Measurements from ENCODE around the gene MARVELD1.

MARVELD1 gene

GRCh38 chr10:97736902-97737769 lies 23.6 kb downstream of the MARVELD1 start, which contains the start of gene ZFYVE27:
Gene ZFYVE27, plus strand, starts transcription at chr10:97737128. Its CDS starts 1,350 bp downstream, at chr10:97738478.
- peak within 1 kb of the TSS; percentile 77 for H3K4me3 ChIP-seq (ENCODE audit: low read length)
- no peaks in the 10 kb centered on the region for H3K36me3 ChIP-seq (ENCODE audit: control insufficient read depth, insufficient read depth, low read length)
- H2AK5ac ChIP-seq (ENCODE audit: low read length) = no peak within 1 kb of the TSS
- no peak within 1 kb of the TSS for H3K4ac ChIP-seq (ENCODE audit: low read depth, low read length)
- H3K27ac ChIP-seq (ENCODE audit: low read depth, low read length) = no peak within 1 kb of the TSS
- peak within 1 kb of the TSS; percentile 17 for H4K5ac ChIP-seq (ENCODE audit: low read length)
- H3K18ac ChIP-seq (ENCODE audit: low read length) = no peak within 1 kb of the TSS
- H3K79me2 ChIP-seq (ENCODE audit: control insufficient read depth, insufficient read depth, low read length) = peaks cover 12% of the 10 kb centered on the region
- peak within 1 kb of the TSS; percentile 87 for H3K9ac ChIP-seq (ENCODE audit: low read length)
- peak within 1 kb of the TSS; percentile 95 for H3K56ac ChIP-seq (ENCODE audit: low read length)
- no peaks in the 10 kb centered on the region for H3K27me3 ChIP-seq (ENCODE audit: insufficient read depth, low read length, poor library complexity)
- H2BK15ac ChIP-seq (replicated peaks; ENCODE audit: low read depth) = no peak within 1 kb of the TSS
- peak; percentile 97 for DNase-seq
- peak within 1 kb of the TSS; percentile 70 for H3K4me2 ChIP-seq (ENCODE audit: low read length)
- H3K79me1 ChIP-seq (ENCODE audit: low read length) = peaks cover 16% of the 10 kb centered on the region
- no CpG with 5 or more reads among the region's 72 CpGs for WGBS (ENCODE audit: extremely low coverage, insufficient coverage, low lambda C conversion rate)
- no peak within 1 kb of the TSS for H4K8ac ChIP-seq (ENCODE audit: low read depth, low read length)
- H2BK120ac ChIP-seq (ENCODE audit: low read depth, low read length) = no peak within 1 kb of the TSS
- H3K4me1 ChIP-seq (ENCODE audit: control insufficient read depth, low read depth, low read length) = peaks cover 2% of the 10 kb centered on the region
- peak within 1 kb of the TSS; percentile 51 for H3K23ac ChIP-seq (ENCODE audit: low read length)
- no peak within 1 kb of the TSS for H2BK5ac ChIP-seq (ENCODE audit: low read length)

- peak overlapping the region; percentile 95 for H3K56ac ChIP-seq (ENCODE audit: low read length)
- WGBS (ENCODE audit: extremely low coverage, insufficient coverage, low lambda C conversion rate) = no CpG with 5 or more reads among the region's 14 CpGs
- no peak overlapping the region for H3K27ac ChIP-seq (ENCODE audit: low read depth, low read length)
- no peak overlapping the region for H3K23ac ChIP-seq (ENCODE audit: low read length)
- no peak overlapping the region for H4K8ac ChIP-seq (ENCODE audit: low read depth, low read length)
- H2BK5ac ChIP-seq (ENCODE audit: low read length) = no peak overlapping the region
- H3K18ac ChIP-seq (ENCODE audit: low read length) = no peak overlapping the region
- H3K36me3 ChIP-seq (ENCODE audit: control insufficient read depth, insufficient read depth, low read length) = no peaks in the 10 kb centered on the region
- peak overlapping the region; percentile 70 for H3K4me2 ChIP-seq (ENCODE audit: low read length)
- peak overlapping the region; percentile 77 for H3K4me3 ChIP-seq (ENCODE audit: low read length)
- H3K9ac ChIP-seq (ENCODE audit: low read length) = peak overlapping the region; percentile 87
- no peak overlapping the region for H2BK15ac ChIP-seq (replicated peaks; ENCODE audit: low read depth)
- H3K79me2 ChIP-seq (ENCODE audit: control insufficient read depth, insufficient read depth, low read length) = peaks cover 13% of the 10 kb centered on the region
- H3K4ac ChIP-seq (ENCODE audit: low read depth, low read length) = no peak overlapping the region
- H2AK5ac ChIP-seq (ENCODE audit: low read length) = no peak overlapping the region
- H3K27me3 ChIP-seq (ENCODE audit: insufficient read depth, low read length, poor library complexity) = no peaks in the 10 kb centered on the region
- H4K5ac ChIP-seq (ENCODE audit: low read length) = no peak overlapping the region
- no peak overlapping the region for H2BK120ac ChIP-seq (ENCODE audit: low read depth, low read length)
- H3K4me1 ChIP-seq (ENCODE audit: control insufficient read depth, low read depth, low read length) = peaks cover 2% of the 10 kb centered on the region
- no peak for DNase-seq
- peaks cover 18% of the 10 kb centered on the region for H3K79me1 ChIP-seq (ENCODE audit: low read length)
Measured at GRCh38 chr10:97737770-97738265, 24.3 kb downstream of the MARVELD1 start.

GRCh38 chr10:97738616-97739015 lies 25.1 kb downstream of the MARVELD1 start:
- WGBS (ENCODE audit: extremely low coverage, insufficient coverage, low lambda C conversion rate) = no CpG with 5 or more reads among the region's 4 CpGs
- Histone ChIP-seq H3K18ac (ENCODE audit: low read length) (no peak overlapping the region), H3K56ac (ENCODE audit: low read length) (no peak overlapping the region), H3K4ac (ENCODE audit: low read depth, low read length) (no peak overlapping the region), H3K4me3 (ENCODE audit: low read length) (no peak overlapping the region), H3K36me3 (ENCODE audit: control insufficient read depth, insufficient read depth, low read length) (peaks cover 2% of the 10 kb centered on the region), H3K23ac (ENCODE audit: low read length) (no peak overlapping the region), H3K4me2 (ENCODE audit: low read length) (no peak overlapping the region), H2BK5ac (ENCODE audit: low read length) (no peak overlapping the region), H4K8ac (ENCODE audit: low read depth, low read length) (no peak overlapping the region), H4K5ac (ENCODE audit: low read length) (no peak overlapping the region), H2AK5ac (ENCODE audit: low read length) (no peak overlapping the region), H3K79me1 (ENCODE audit: low read length) (peaks cover 26% of the 10 kb centered on the region), H3K79me2 (ENCODE audit: control insufficient read depth, insufficient read depth, low read length) (peaks cover 13% of the 10 kb centered on the region), H3K27ac (ENCODE audit: low read depth, low read length) (no peak overlapping the region), H3K4me1 (ENCODE audit: control insufficient read depth, low read depth, low read length) (peaks cover 2% of the 10 kb centered on the region), H2BK15ac (replicated peaks; ENCODE audit: low read depth) (no peak overlapping the region), H3K9ac (ENCODE audit: low read length) (peak overlapping the region; percentile 22), H3K27me3 (ENCODE audit: insufficient read depth, low read length, poor library complexity) (no peaks in the 10 kb centered on the region), H2BK120ac (ENCODE audit: low read depth, low read length) (no peak overlapping the region)
- DNase-seq = no peak

DNA sequence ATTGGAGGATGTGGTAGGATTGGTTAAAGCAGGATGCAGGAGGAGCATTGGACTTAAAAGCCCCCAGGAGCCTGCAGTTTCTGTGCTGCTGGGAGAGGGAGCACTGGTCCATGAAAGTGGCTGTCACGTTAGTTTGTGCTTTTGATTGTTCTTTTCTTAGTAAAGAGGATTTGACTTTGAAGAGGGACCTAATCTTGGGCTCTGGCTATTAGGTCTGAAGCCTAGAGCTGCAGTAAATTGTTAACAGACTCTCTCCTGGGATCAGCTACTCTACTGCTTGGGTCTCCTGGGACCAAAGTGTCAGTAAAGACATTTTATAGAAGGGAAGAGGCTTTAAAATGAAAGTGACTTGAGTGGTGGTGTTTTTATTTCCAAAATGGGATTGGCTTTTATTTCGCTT lies 27.1 kb downstream of the MARVELD1 start:
- H3K4me1 ChIP-seq (ENCODE audit: control insufficient read depth, low read depth, low read length) = peaks cover 2% of the 10 kb centered on the region
- peaks cover 26% of the 10 kb centered on the region for H3K79me1 ChIP-seq (ENCODE audit: low read length)
- H2AK5ac ChIP-seq (ENCODE audit: low read length) = no peak overlapping the region
- no peak overlapping the region for H3K18ac ChIP-seq (ENCODE audit: low read length)
- H3K23ac ChIP-seq (ENCODE audit: low read length) = no peak overlapping the region
- H3K4ac ChIP-seq (ENCODE audit: low read depth, low read length) = no peak overlapping the region
- no peaks in the 10 kb centered on the region for H3K27me3 ChIP-seq (ENCODE audit: insufficient read depth, low read length, poor library complexity)
- no peak overlapping the region for H4K8ac ChIP-seq (ENCODE audit: low read depth, low read length)
- H3K27ac ChIP-seq (ENCODE audit: low read depth, low read length) = no peak overlapping the region
- no peak overlapping the region for H4K5ac ChIP-seq (ENCODE audit: low read length)
- H3K56ac ChIP-seq (ENCODE audit: low read length) = no peak overlapping the region
- DNase-seq = no peak
- no peak overlapping the region for H3K4me3 ChIP-seq (ENCODE audit: low read length)
- WGBS (ENCODE audit: extremely low coverage, insufficient coverage, low lambda C conversion rate) = no CpG with 5 or more reads among the region's 2 CpGs
- H2BK15ac ChIP-seq (replicated peaks; ENCODE audit: low read depth) = no peak overlapping the region
- H3K4me2 ChIP-seq (ENCODE audit: low read length) = no peak overlapping the region
- H3K36me3 ChIP-seq (ENCODE audit: control insufficient read depth, insufficient read depth, low read length) = peaks cover 4% of the 10 kb centered on the region
- H2BK120ac ChIP-seq (ENCODE audit: low read depth, low read length) = no peak overlapping the region
- no peak overlapping the region for H2BK5ac ChIP-seq (ENCODE audit: low read length)
- H3K9ac ChIP-seq (ENCODE audit: low read length) = no peak overlapping the region
- peaks cover 13% of the 10 kb centered on the region for H3K79me2 ChIP-seq (ENCODE audit: control insufficient read depth, insufficient read depth, low read length)

DNA sequence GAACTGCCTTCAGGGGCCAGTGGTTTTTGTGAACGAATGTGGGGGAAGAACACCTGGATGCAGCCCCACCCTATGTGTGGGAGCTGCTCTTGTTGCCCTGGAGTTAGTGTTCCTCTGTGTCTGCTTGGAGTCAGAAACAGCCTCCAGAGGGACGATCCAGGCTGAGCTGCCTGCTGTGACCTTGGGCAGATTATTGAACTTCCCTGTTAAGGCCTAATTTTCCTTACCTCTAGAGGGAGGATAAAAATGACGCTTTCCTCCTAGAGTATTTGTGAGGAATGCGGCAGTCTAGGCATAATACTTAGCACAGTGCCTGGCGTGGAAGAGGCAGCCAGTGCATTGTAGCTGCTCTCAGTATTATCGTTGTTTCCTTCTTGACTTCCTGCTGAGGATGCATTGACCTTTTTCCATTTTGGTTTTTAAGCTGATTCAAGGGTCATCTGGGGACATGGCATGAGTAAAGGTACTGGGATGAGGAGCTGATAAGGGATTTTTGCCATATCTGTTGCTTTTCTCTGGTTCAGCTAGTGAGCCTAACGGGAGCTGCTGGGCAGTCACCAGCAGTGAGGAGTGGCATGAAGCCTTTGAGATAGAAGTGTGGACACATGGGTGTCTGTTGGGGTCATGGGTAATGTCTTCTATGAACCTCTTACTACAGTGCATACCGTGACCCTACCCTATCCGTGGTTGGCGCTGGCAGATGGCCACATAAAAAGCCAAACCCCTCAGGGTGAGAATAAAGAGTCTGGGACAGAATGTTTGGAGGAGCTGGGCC lies 29.8 kb downstream of the MARVELD1 start:
- Histone ChIP-seq H4K8ac (ENCODE audit: low read depth, low read length) (no peak overlapping the region), H3K36me3 (ENCODE audit: control insufficient read depth, insufficient read depth, low read length) (peaks cover 8% of the 10 kb centered on the region), H2BK5ac (ENCODE audit: low read length) (no peak overlapping the region), H3K56ac (ENCODE audit: low read length) (no peak overlapping the region), H2BK120ac (ENCODE audit: low read depth, low read length) (no peak overlapping the region), H2BK15ac (replicated peaks; ENCODE audit: low read depth) (no peak overlapping the region), H3K27me3 (ENCODE audit: insufficient read depth, low read length, poor library complexity) (no peaks in the 10 kb centered on the region), H3K4me1 (ENCODE audit: control insufficient read depth, low read depth, low read length) (no peaks in the 10 kb centered on the region), H3K79me1 (ENCODE audit: low read length) (peaks cover 22% of the 10 kb centered on the region), H3K4me2 (ENCODE audit: low read length) (no peak overlapping the region), H4K5ac (ENCODE audit: low read length) (no peak overlapping the region), H2AK5ac (ENCODE audit: low read length) (no peak overlapping the region), H3K4ac (ENCODE audit: low read depth, low read length) (no peak overlapping the region), H3K18ac (ENCODE audit: low read length) (no peak overlapping the region), H3K79me2 (ENCODE audit: control insufficient read depth, insufficient read depth, low read length) (peaks cover 5% of the 10 kb centered on the region), H3K27ac (ENCODE audit: low read depth, low read length) (no peak overlapping the region), H3K23ac (ENCODE audit: low read length) (no peak overlapping the region), H3K4me3 (ENCODE audit: low read length) (no peak overlapping the region), H3K9ac (ENCODE audit: low read length) (no peak overlapping the region)
- no peak for DNase-seq
- no CpG with 5 or more reads among the region's 10 CpGs for WGBS (ENCODE audit: extremely low coverage, insufficient coverage, low lambda C conversion rate)
